IMR-90 (cell line): ENCODE results near the gene CHMP1A. TPM values are rescaled to one million over a fixed set of nuclear protein-coding genes. Genes with fewer than 3 reads are reported as not detected.
A peak's percentile ranks its signal among the peaks of the same experiment; 100 is the strongest.

Source experiments
- ATAC-seq: fragments of 200-7000 bp; cut with Tn5 transposase; 2 replicates; pipeline ENCODE4 v1.9.1; 2020; ENCODE audit warnings: low read depth, mild to moderate bottlenecking, moderate library complexity
- BruUV-seq: library from RNA; stranded (reverse); fragments of 400-500 nt; replicated peaks from 2 replicates; lab custom pipeline; 2021; lab: Mats Ljungman, UMichigan
- CTCF ChIA-PET: fragments of 300-600 bp; formaldehyde crosslinking; extraction: SDS; loops from one replicate; lab custom pipeline; 2021; ENCODE audit warnings: antibody characterized with exemption; lab: Yijun Ruan, JAX
- POLR2A ChIA-PET: fragments of 300-600 bp; sonication (Branson Sonifier 250); formaldehyde crosslinking; loops from one replicate; lab custom pipeline; 2022; ENCODE audit warnings: antibody characterized with exemption; ENCODE audit not compliant: unreplicated experiment; lab: Charles Lee
- DNase-seq: peaks from one replicate; pipeline ENCODE4 v3.0.0; 2013
- H2AFZ ChIP-seq: replicated peaks from 2 replicates; pipeline ENCODE3; 2013; ENCODE audit warnings: low read length, mild to moderate bottlenecking; ENCODE audit not compliant: poor library complexity
- H2AK5ac ChIP-seq: 2 replicates; pipeline ENCODE4 v1.6.1; 2013; ENCODE audit warnings: low read depth, low read length, inconsistent platforms
- H2AK9ac ChIP-seq: replicated peaks from 2 replicates; pipeline ENCODE3; 2013; ENCODE audit warnings: mild to moderate bottlenecking, low read depth, low read length, moderate library complexity; ENCODE audit not compliant: poor library complexity
- H2BK120ac ChIP-seq: 2 replicates; pipeline ENCODE4 v1.6.1; 2013; ENCODE audit warnings: low read depth, low read length, inconsistent platforms
- H2BK15ac ChIP-seq: 3 replicates; pipeline ENCODE4 v1.6.1; 2013; ENCODE audit warnings: low read depth, low read length, inconsistent platforms
- H2BK20ac ChIP-seq: 2 replicates; pipeline ENCODE4 v1.6.1; 2013; ENCODE audit warnings: low read depth, mild to moderate bottlenecking, inconsistent platforms, low read length, moderate library complexity
- H2BK5ac ChIP-seq: 2 replicates; pipeline ENCODE4 v1.6.1; 2013; ENCODE audit warnings: mild to moderate bottlenecking, low read depth, low read length, inconsistent platforms; ENCODE audit not compliant: poor library complexity, severe bottlenecking
- H3K14ac ChIP-seq: replicated peaks from 2 replicates; pipeline ENCODE4 v1.6.1; 2013; ENCODE audit warnings: low read depth, low read length, inconsistent platforms
- H3K18ac ChIP-seq: 2 replicates; pipeline ENCODE4 v1.6.1; 2013; ENCODE audit warnings: low read depth, low read length, control low read depth
- H3K23ac ChIP-seq: 2 replicates; pipeline ENCODE4 v1.6.1; 2013; ENCODE audit warnings: low read depth, low read length, inconsistent platforms
- H3K27ac ChIP-seq: 2 replicates; pipeline ENCODE4 v1.5.1; 2013; ENCODE audit warnings: mild to moderate bottlenecking, control low read depth, low read length; ENCODE audit not compliant: insufficient read depth
- H3K27me3 ChIP-seq: 2 replicates; pipeline ENCODE4 v1.6.1; 2013; ENCODE audit warnings: low read length; ENCODE audit not compliant: control insufficient read depth, insufficient read depth
- H3K36me3 ChIP-seq: 2 replicates; pipeline ENCODE4 v1.6.1; 2013; ENCODE audit warnings: low read length, mixed read lengths; ENCODE audit not compliant: control insufficient read depth, insufficient read depth
- H3K4ac ChIP-seq: 2 replicates; pipeline ENCODE4 v1.6.1; 2013; ENCODE audit warnings: low read depth, low read length, inconsistent platforms
- H3K4me1 ChIP-seq: 2 replicates; pipeline ENCODE4 v1.6.1; 2013; ENCODE audit warnings: low read length, mixed read lengths; ENCODE audit not compliant: control insufficient read depth, insufficient read depth
- H3K4me2 ChIP-seq: 2 replicates; pipeline ENCODE4 v1.6.1; 2013; ENCODE audit warnings: low read depth, mild to moderate bottlenecking, control low read depth, low read length, moderate library complexity
- H3K4me3 ChIP-seq: 2 replicates; pipeline ENCODE4 v1.5.1; 2013; ENCODE audit warnings: low read depth, mild to moderate bottlenecking, control low read depth, low read length, moderate library complexity; ENCODE audit not compliant: insufficient read depth
- H3K56ac ChIP-seq: 2 replicates; pipeline ENCODE4 v1.6.1; 2013; ENCODE audit warnings: low read length, inconsistent platforms; ENCODE audit not compliant: insufficient read depth; ENCODE audit errors: extremely low read depth
- H3K79me1 ChIP-seq, 2 experiments: 2 replicates each; pipeline ENCODE4 v1.6.1; 2013; ENCODE audit warnings: low read length in 2 of 2, inconsistent platforms in 1 of 2, low read depth in 1 of 2
- H3K9ac ChIP-seq: 2 replicates; pipeline ENCODE4 v1.6.1; 2013; ENCODE audit warnings: low read depth, low read length, control low read depth
- H3K9me1 ChIP-seq: 2 replicates; pipeline ENCODE4 v1.6.1; 2013; ENCODE audit warnings: low read length, inconsistent platforms; ENCODE audit not compliant: insufficient read depth
- H3K9me3 ChIP-seq: 2 replicates; pipeline ENCODE4 v1.6.1; 2013; ENCODE audit warnings: low read length; ENCODE audit not compliant: control insufficient read depth, insufficient read depth
- H4K20me1 ChIP-seq: 2 replicates; pipeline ENCODE4 v1.6.1; 2013; ENCODE audit warnings: low read length, inconsistent platforms; ENCODE audit not compliant: insufficient read depth
- H4K5ac ChIP-seq: 2 replicates; pipeline ENCODE4 v1.6.1; 2013; ENCODE audit warnings: mild to moderate bottlenecking, low read depth, low read length, control low read depth
- H4K8ac ChIP-seq, 2 experiments: 2 replicates each; pipeline ENCODE4 v1.6.1; 2013; ENCODE audit warnings: low read depth in 2 of 2, low read length in 2 of 2, control low read depth in 1 of 2, inconsistent platforms in 1 of 2
- H4K91ac ChIP-seq: 2 replicates; pipeline ENCODE4 v1.6.1; 2013; ENCODE audit warnings: low read depth, low read length, inconsistent platforms; ENCODE audit not compliant: insufficient read depth
- BHLHE40 ChIP-seq: fragments of 150-350 bp; IDR thresholded peaks from 2 replicates; pipeline ENCODE4 v1.6.1; 2016; ENCODE audit warnings: mild to moderate bottlenecking, low read depth, low read length
- CEBPB ChIP-seq: IDR thresholded peaks from 2 replicates; pipeline ENCODE4 v1.6.1; 2012; ENCODE audit warnings: low read depth, low read length, improper control_type of control experiment
- CHD1 ChIP-seq: IDR thresholded peaks from 2 replicates; pipeline ENCODE4 v1.6.1; 2012; ENCODE audit warnings: low read depth, low read length, improper control_type of control experiment
- CTCF ChIP-seq: conservative IDR thresholded peaks from 2 replicates; pipeline ENCODE4 v1.5.1; 2012; ENCODE audit warnings: mild to moderate bottlenecking, low read depth, low read length, improper control_type of control experiment
- ELK1 ChIP-seq: fragments of 150-350 bp; IDR thresholded peaks from 2 replicates; pipeline ENCODE4 v1.6.1; 2016; ENCODE audit warnings: low read depth, mild to moderate bottlenecking, low read length, moderate library complexity, borderline replicate concordance
- FOS ChIP-seq: fragments of 150-350 bp; IDR thresholded peaks from 2 replicates; pipeline ENCODE4 v1.6.1; 2016; ENCODE audit warnings: low read depth, low read length
- MAFK ChIP-seq: IDR thresholded peaks from 2 replicates; pipeline ENCODE4 v1.6.1; 2012; ENCODE audit warnings: low read depth, low read length, improper control_type of control experiment
- MAZ ChIP-seq: IDR thresholded peaks from 2 replicates; pipeline ENCODE4 v1.6.1; 2012; ENCODE audit warnings: low read depth, mild to moderate bottlenecking, low read length, improper control_type of control experiment, moderate library complexity, borderline replicate concordance
- MXI1 ChIP-seq: IDR thresholded peaks from 2 replicates; pipeline ENCODE4 v1.6.1; 2012; ENCODE audit warnings: low read depth, mild to moderate bottlenecking, low read length, moderate library complexity, borderline replicate concordance
- NFE2L2 ChIP-seq: fragments of 150-350 bp; IDR thresholded peaks from 2 replicates; pipeline ENCODE4 v1.6.1; 2016; ENCODE audit warnings: low read depth, mild to moderate bottlenecking, low read length
- POLR2A ChIP-seq: IDR thresholded peaks from 2 replicates; pipeline ENCODE4 v1.6.1; 2012; ENCODE audit warnings: mild to moderate bottlenecking, low read depth, low read length
- RAD21 ChIP-seq: IDR thresholded peaks from 2 replicates; pipeline ENCODE4 v1.6.1; 2012; ENCODE audit warnings: low read length, improper control_type of control experiment
- RCOR1 ChIP-seq: IDR thresholded peaks from 2 replicates; pipeline ENCODE4 v1.6.1; 2012; ENCODE audit warnings: mild to moderate bottlenecking, low read length, improper control_type of control experiment; ENCODE audit not compliant: insufficient replicate concordance
- RFX5 ChIP-seq: IDR thresholded peaks from 2 replicates; pipeline ENCODE4 v1.8.0; 2012; ENCODE audit warnings: low read depth, mild to moderate bottlenecking, low read length, moderate library complexity
- SMC3 ChIP-seq: fragments of 150-350 bp; IDR thresholded peaks from 2 replicates; pipeline ENCODE4 v1.6.1; 2016; ENCODE audit warnings: low read depth, mild to moderate bottlenecking, antibody characterized with exemption, low read length, moderate library complexity
- USF2 ChIP-seq: fragments of 150-350 bp; IDR thresholded peaks from 2 replicates; pipeline ENCODE4 v1.6.1; 2017; ENCODE audit warnings: mild to moderate bottlenecking, antibody characterized with exemption, low read length, low read depth
- WGBS, 2 experiments: methylation state at CpG; one replicate each; pipeline versions ENCODE4 v1.1.5 to v1.1.7; 2013; ENCODE audit warnings: missing lambda C conversion rate in 2 of 2; ENCODE audit not compliant: insufficient read length in 1 of 2; ENCODE audit errors: extremely low coverage in 2 of 2; 5-methylcytosine and 5-hydroxymethylcytosine counted together
- dilution Hi-C: fragments of 300-500 bp; cut with HindIII; formaldehyde crosslinking; loops from one replicate; pipeline ENCODE4 v1.14.3; 2018; ENCODE audit warnings: low sequenced_read_pairs; ENCODE audit not compliant: unreplicated experiment
- in situ Hi-C: fragments of 300-500 bp; cut with MboI; formaldehyde crosslinking; loops from 3 replicates; pipeline ENCODE4 v1.14.3; 2019; ENCODE audit warnings: low sequenced_read_pairs, inconsistent platforms, mixed read lengths
- intact Hi-C: fragments of 100-400 bp; cut with micrococcal nuclease; formaldehyde crosslinking; loops from 2 replicates; pipeline ENCODE4 v1.10.0; 2022
- polyA plus RNA-seq, 3 experiments: library from polyadenylated mRNA; depleted of rRNA; stranded (reverse); fragments of >200 nt; gene quantifications; 2 replicates each; pipeline ENCODE4 v1.2.3, GENCODE V29; 2012; ENCODE audit warnings: low replicate concordance in 1 of 3
- total RNA-seq: library from RNA; depleted of rRNA; stranded (reverse); fragments of >200 nt; gene quantifications from 2 replicates; pipeline ENCODE4 v1.2.3, GENCODE V29; 2012

CHMP1A gene
- total and polyA plus RNA-seq, 2 of the 4 experiments (the other 2 are of a cell fraction), result 97.3 to 99.8 TPM

GRCh38 chr16:89690392-89690901 is 32.9 kb upstream of the CHMP1A start:
- H2BK5ac ChIP-seq, result no peak overlapping the region
- H4K5ac ChIP-seq, result no peak overlapping the region
- no peak overlapping the region for H2BK20ac ChIP-seq
- H3K36me3 ChIP-seq, result peaks cover 43% of the 10 kb centered on the region
- intact Hi-C loops (no loop called here), in situ Hi-C loops (no loop called here), dilution Hi-C loops (no loop called here)
- H2AK9ac ChIP-seq, result peak overlapping the region; percentile 31
- POLR2A ChIA-PET, result no interaction called here
- no peak overlapping the region for H3K56ac ChIP-seq
- H3K4ac ChIP-seq, result no peak overlapping the region
- no peak overlapping the region for H2AFZ ChIP-seq
- no peak for ATAC-seq
- CTCF ChIA-PET, result interaction anchor here (1.5 kb wide), 1 partner anchor 10 kb away, joined by 4 read pairs; no protein-coding TSS in a partner anchor
- peaks cover 28 to 36% of the 10 kb centered on the region in 2 experiments for H3K79me1 ChIP-seq
- no peak overlapping the region for H3K18ac ChIP-seq
- 95% methylated on average over 9 of the region's 16 CpGs; no CpG with 5 or more reads in 1 of the 2 experiments for WGBS, 2 experiments
- no peak overlapping the region for H2BK120ac ChIP-seq
- no peak overlapping the region for H3K4me2 ChIP-seq
- no peak overlapping the region for H3K27ac ChIP-seq
- H2BK15ac ChIP-seq, result no peak overlapping the region
- H3K9ac ChIP-seq, result no peak overlapping the region
- H3K23ac ChIP-seq, result no peak overlapping the region
- no peaks in the 10 kb centered on the region for H3K27me3 ChIP-seq
- peaks cover 3% of the 10 kb centered on the region for H3K4me1 ChIP-seq
- no peak overlapping the region for H3K14ac ChIP-seq
- TF ChIP-seq MAFK (no peak), ELK1 (no peak), CHD1 (no peak), CTCF (no peak), BHLHE40 (no peak), RAD21 (no peak), FOS (no peak), CEBPB (no peak), MXI1 (no peak), RFX5 (no peak), USF2 (no peak), MAZ (no peak), POLR2A (no peak), NFE2L2 (no peak), RCOR1 (no peak), SMC3 (no peak)
- DNase-seq, result no peak
- H2AK5ac ChIP-seq, result no peak overlapping the region
- peaks cover 6% of the 10 kb centered on the region; the same call in 1 of the 2 replicates for H3K9me1 ChIP-seq
- H3K9me3 ChIP-seq, result no peaks in the 10 kb centered on the region
- H4K8ac ChIP-seq, result no peak overlapping the region
- no TSS peak for BruUV-seq
- no peak overlapping the region for H3K4me3 ChIP-seq
- peaks cover 4% of the 10 kb centered on the region for H4K20me1 ChIP-seq
- H4K91ac ChIP-seq, result no peak overlapping the region
